WTC11 (cell line): ENCODE results near the gene RFC5. TPM values are rescaled to one million over a fixed set of nuclear protein-coding genes. Genes with fewer than 3 reads are reported as not detected.

Source experiments
- ATAC-seq: fragments of 200-7000 bp; cut with Tn5 transposase; 2 replicates; pipeline ENCODE4 v1.10.0; 2021; ENCODE audit warnings: mild to moderate bottlenecking, moderate library complexity
- CTCF ChIA-PET: fragments of 300-600 bp; sonication (Branson Sonifier 250); formaldehyde crosslinking; loops from one replicate; lab custom pipeline; 2021; ENCODE audit warnings: antibody characterized with exemption; lab: Charles Lee
- POLR2A ChIA-PET: fragments of 350-600 bp; sonication (Branson Sonifier 250); formaldehyde crosslinking; loops from one replicate; lab custom pipeline; 2021; ENCODE audit warnings: antibody characterized with exemption; lab: Charles Lee
- DNase-seq: peaks from one replicate; pipeline ENCODE4 v3.0.0; 2021; ENCODE audit warnings: low spot score
- H3K27ac Mint-ChIP-seq: 2 replicates; pipeline ENCODE4 v1.8.0; 2021; ENCODE audit warnings: mixed read lengths
- H3K27me3 Mint-ChIP-seq: 2 replicates; pipeline ENCODE4 v1.8.0; 2021; ENCODE audit warnings: low read depth, mild to moderate bottlenecking, moderate library complexity, mixed read lengths
- H3K36me3 Mint-ChIP-seq: 2 replicates; pipeline ENCODE4 v1.8.0; 2021; ENCODE audit warnings: mixed read lengths
- H3K4me1 Mint-ChIP-seq: 2 replicates; pipeline ENCODE4 v1.8.0; 2022; ENCODE audit warnings: mixed read lengths
- H3K4me3 Mint-ChIP-seq: 2 replicates; pipeline ENCODE4 v1.8.0; 2021; ENCODE audit warnings: mild to moderate bottlenecking, moderate library complexity, mixed read lengths
- H3K9me3 Mint-ChIP-seq: 2 replicates; pipeline ENCODE4 v1.8.0; 2021; ENCODE audit warnings: mixed read lengths
- ARID4B ChIP-seq: sonication (generic); formaldehyde crosslinking; IDR thresholded peaks from 2 replicates; pipeline ENCODE4 v1.8.0; 2023; ENCODE audit warnings: missing genetic modification reagents, mild to moderate bottlenecking, borderline replicate concordance
- ATF6 ChIP-seq: sonication (generic); formaldehyde crosslinking; IDR thresholded peaks from 2 replicates; pipeline ENCODE4 v1.8.1; 2023; ENCODE audit warnings: mild to moderate bottlenecking, missing genetic modification reagents
- CBFB ChIP-seq: sonication (generic); formaldehyde crosslinking; IDR thresholded peaks from 2 replicates; pipeline ENCODE4 v1.8.1; 2022; ENCODE audit warnings: mild to moderate bottlenecking, low read depth, missing genetic modification reagents
- CTCF ChIP-seq: fragments of 200-600 bp; IDR thresholded peaks from 2 replicates; pipeline ENCODE4 v1.8.0; 2022; ENCODE audit warnings: antibody characterized with exemption
- EMX1 ChIP-seq: fragments of 250-450 bp; sonication (Bioruptor Pico); IDR thresholded peaks from 2 replicates; pipeline ENCODE4 v1.8.0; 2021; ENCODE audit warnings: mild to moderate bottlenecking
- HMGA2 ChIP-seq: fragments of 250-450 bp; sonication (Bioruptor Pico); IDR thresholded peaks from 2 replicates; pipeline ENCODE4 v1.4.0; 2021; ENCODE audit warnings: mild to moderate bottlenecking, moderate library complexity
- IRF1 ChIP-seq: sonication (generic); formaldehyde crosslinking; IDR thresholded peaks from 2 replicates; pipeline ENCODE4 v1.8.0; 2023; ENCODE audit warnings: missing genetic modification reagents
- IRF2 ChIP-seq: sonication (generic); formaldehyde crosslinking; IDR thresholded peaks from 2 replicates; pipeline ENCODE4 v1.8.0; 2022; ENCODE audit warnings: low read depth, missing genetic modification reagents, borderline replicate concordance
- KAT7 ChIP-seq: sonication (generic); formaldehyde crosslinking; IDR thresholded peaks from 2 replicates; pipeline ENCODE4 v1.8.1; 2023; ENCODE audit warnings: missing genetic modification reagents, mild to moderate bottlenecking, borderline replicate concordance
- NFE2L1 ChIP-seq: sonication (generic); formaldehyde crosslinking; IDR thresholded peaks from 2 replicates; pipeline ENCODE4 v1.8.1; 2023; ENCODE audit warnings: missing genetic modification reagents
- OVOL2 ChIP-seq: fragments of 250-450 bp; sonication (Bioruptor Pico); IDR thresholded peaks from 2 replicates; pipeline ENCODE4 v1.9.0; 2021; ENCODE audit warnings: mild to moderate bottlenecking, borderline replicate concordance
- PRRX2 ChIP-seq: fragments of 250-450 bp; sonication (Bioruptor Pico); IDR thresholded peaks from 2 replicates; pipeline ENCODE4 v1.8.0; 2021; ENCODE audit warnings: mild to moderate bottlenecking
- RELA ChIP-seq: sonication (generic); formaldehyde crosslinking; IDR thresholded peaks from 2 replicates; pipeline ENCODE4 v1.8.1; 2022; ENCODE audit warnings: missing genetic modification reagents, mild to moderate bottlenecking, borderline replicate concordance
- TCF7 ChIP-seq: sonication (generic); formaldehyde crosslinking; IDR thresholded peaks from 2 replicates; pipeline ENCODE4 v1.8.0; 2022; ENCODE audit warnings: mild to moderate bottlenecking, low read depth, missing genetic modification reagents, moderate library complexity
- ZBTB21 ChIP-seq: sonication (generic); formaldehyde crosslinking; IDR thresholded peaks from 2 replicates; pipeline ENCODE4 v1.8.1; 2023; ENCODE audit warnings: mild to moderate bottlenecking, missing genetic modification reagents, borderline replicate concordance
- ZBTB43 ChIP-seq: sonication (generic); formaldehyde crosslinking; IDR thresholded peaks from 2 replicates; pipeline ENCODE4 v1.8.1; 2023; ENCODE audit warnings: mild to moderate bottlenecking, missing genetic modification reagents
- ZNF671 ChIP-seq: fragments of 250-450 bp; sonication (Bioruptor Pico); IDR thresholded peaks from 2 replicates; pipeline ENCODE4 v1.8.0; 2021; ENCODE audit warnings: mild to moderate bottlenecking
- total RNA-seq: library from RNA; stranded (reverse); gene quantifications from 3 replicates; pipeline ENCODE4 v1.2.3, GENCODE V29; 2021

Gene RFC5
- total RNA-seq, 1 experiment from 2014 or later, result 35.2 TPM

- Mint-ChIP-seq H3K36me3 (no peaks in the 10 kb centered on the region), H3K9me3 (no peaks in the 10 kb centered on the region)
- CTCF ChIA-PET, result no interaction called here
Observed at GRCh38 chr12:117985182-117985581, 31.3 kb upstream of the RFC5 start.

GRCh38 chr12:117986705-117987469 lies 29.6 kb upstream of the RFC5 start:
- no peak for TF ChIP-seq KAT7 (CRISPR knock-in tag)
- no peak for TF ChIP-seq ZBTB43
- no peak for TF ChIP-seq ARID4B (CRISPR knock-in tag)
- TF ChIP-seq CTCF, result no peak
- no peaks in the 10 kb centered on the region for H3K27me3 Mint-ChIP-seq
- H3K4me1 Mint-ChIP-seq, result no peaks in the 10 kb centered on the region
- no peak overlapping the region for H3K4me3 Mint-ChIP-seq
- ATAC-seq, result no peak
- H3K9me3 Mint-ChIP-seq, result peaks cover 4% of the 10 kb centered on the region
- H3K27ac Mint-ChIP-seq, result no peak overlapping the region
- no peaks in the 10 kb centered on the region for H3K36me3 Mint-ChIP-seq
- POLR2A ChIA-PET, result no interaction called here
- CTCF ChIA-PET, result interaction anchor here (0.7 kb wide), 1 partner anchor 9 kb away, joined by 3 read pairs; no protein-coding TSS in a partner anchor
- DNase-seq, result no peak

More at GRCh38 chr12:117985182-117985581, 31.3 kb upstream of the RFC5 start:
- no peak for ATAC-seq
- no peaks in the 10 kb centered on the region for H3K27me3 Mint-ChIP-seq
- POLR2A ChIA-PET, result no interaction called here
- no peak overlapping the region for H3K27ac Mint-ChIP-seq
- no peaks in the 10 kb centered on the region for H3K4me1 Mint-ChIP-seq
- H3K4me3 Mint-ChIP-seq, result no peak overlapping the region
- no peak for TF ChIP-seq CBFB (CRISPR knock-in tag)
- TF ChIP-seq IRF1 (CRISPR knock-in tag), result no peak
- TF ChIP-seq ATF6, result no peak
- TF ChIP-seq TCF7 (CRISPR knock-in tag), result no peak
- TF ChIP-seq ZBTB21 (CRISPR knock-in tag), result no peak
- TF ChIP-seq EMX1 (CRISPR knock-in tag), result no peak
- TF ChIP-seq CTCF, result no peak
- TF ChIP-seq OVOL2, result no peak
- TF ChIP-seq RELA, result no peak
- no peak for TF ChIP-seq IRF2 (CRISPR knock-in tag)
- TF ChIP-seq HMGA2 (CRISPR knock-in tag), result no peak
- TF ChIP-seq PRRX2 (CRISPR knock-in tag), result no peak
- TF ChIP-seq KAT7 (CRISPR knock-in tag), result no peak
- no peak for TF ChIP-seq NFE2L1 (CRISPR knock-in tag)
- TF ChIP-seq ZNF671, result no peak
- DNase-seq, result no peak
